HCT116 (cell line): ENCODE results near the gene TSTD2. TPM values are rescaled to one million over a fixed set of nuclear protein-coding genes. Genes with fewer than 3 reads are reported as not detected.
"Not testable (repeated sequence)": the region's sequence is repeated elsewhere in the genome, so short reads cannot be mapped to it uniquely, and the experiment has no call there.

Experiments
- ATAC-seq: fragments of 200-7000 bp; cut with Tn5 transposase; 2 replicates; pipeline ENCODE4 v1.9.1; 2020; ENCODE audit warnings: mild to moderate bottlenecking, moderate library complexity
- BruUV-seq: library from RNA; stranded (reverse); fragments of 400-500 nt; replicated peaks from 2 replicates; lab custom pipeline; 2021; lab: Mats Ljungman, UMichigan
- CTCF ChIA-PET: fragments of 300-600 bp; sonication (Branson Sonifier 250); formaldehyde crosslinking; loops from one replicate; lab custom pipeline; 2021; ENCODE audit warnings: antibody characterized with exemption; lab: Charles Lee
- POLR2A ChIA-PET: fragments of 300-600, 350-600 bp; sonication (Branson Sonifier 250); formaldehyde crosslinking; loops from one replicate; lab custom pipeline; 2021; ENCODE audit warnings: antibody characterized with exemption; lab: Charles Lee
- RAD21 ChIA-PET, 2 experiments: fragments of 300-600 bp; sonication (Branson Sonifier 250); formaldehyde crosslinking; loops; one replicate each; lab custom pipeline; 2023; ENCODE audit warnings: low total read pairs in 2 of 2; ENCODE audit not compliant: uncharacterized antibody in 2 of 2, unreplicated experiment in 2 of 2, low non-redundant PET in 1 of 2; lab: Charles Lee
- DNase-seq: peaks from one replicate; pipeline ENCODE4 v3.0.0-alpha.2; 2010; ENCODE audit warnings: low read depth, low spot score
- H2AFZ ChIP-seq: fragments of 200-600 bp; shearing (Covaris generic), sonication (generic); 2 replicates; pipeline ENCODE4 v1.6.1; 2017; ENCODE audit warnings: low read depth, mixed run types, mixed read lengths, antibody characterized with exemption, low read length; ENCODE audit not compliant: poor library complexity, severe bottlenecking
- H3K27ac ChIP-seq: 2 replicates; pipeline ENCODE4 v1.5.1; 2012; ENCODE audit warnings: low read depth, low read length
- H3K27me3 ChIP-seq: fragments of 200-600 bp; sonication (generic); 2 replicates; pipeline ENCODE4 v1.6.1; 2016; ENCODE audit warnings: mixed run types, low read length, mixed read lengths; ENCODE audit not compliant: insufficient read depth
- H3K36me3 ChIP-seq, 2 experiments: fragments of 200-500 bp in 1 of 2; fragments of 200-600 bp in 1 of 2; sonication (Bioruptor generic) in 1 of 2; sonication (generic) in 1 of 2; 2 replicates each; pipeline versions ENCODE4 v1.5.1 to v1.6.1; 2014 to 2016; ENCODE audit warnings: low read length in 2 of 2, inconsistent platforms in 1 of 2, mixed read lengths in 1 of 2, mixed run types in 1 of 2; ENCODE audit not compliant: insufficient read depth in 2 of 2, control insufficient read depth in 1 of 2
- H3K4me1 ChIP-seq, 2 experiments: fragments of 200-600 bp in 1 of 2; sonication (generic) in 1 of 2; 2 replicates each; pipeline versions ENCODE4 v1.5.1 to v1.6.1; 2012 to 2017; ENCODE audit warnings: low read length in 2 of 2, inconsistent platforms in 1 of 2, mild to moderate bottlenecking in 1 of 2, mixed read lengths in 1 of 2, mixed run types in 1 of 2, moderate library complexity in 1 of 2; ENCODE audit not compliant: insufficient read depth in 2 of 2, control insufficient read depth in 1 of 2
- H3K4me2 ChIP-seq: fragments of 200-600 bp; sonication (generic); 2 replicates; pipeline ENCODE4 v1.6.1; 2017; ENCODE audit warnings: mixed run types, low read length, mixed read lengths
- H3K4me3 ChIP-seq, 2 experiments: fragments of 200-600 bp in 1 of 2; sonication (generic) in 1 of 2; replicated peaks in 1 of 2; 2 replicates each; pipeline ENCODE4 v1.5.1; 2011 to 2016; ENCODE audit warnings: low read length in 2 of 2, control low read depth in 1 of 2, low read depth in 1 of 2, mild to moderate bottlenecking in 1 of 2, mixed read lengths in 1 of 2, mixed run types in 1 of 2
- H3K79me2 ChIP-seq: fragments of 200-600 bp; sonication (generic); 2 replicates; pipeline ENCODE4 v1.6.1; 2017; ENCODE audit warnings: mild to moderate bottlenecking, mixed run types, low read length, moderate library complexity, mixed read lengths; ENCODE audit not compliant: insufficient read depth
- H3K9ac ChIP-seq: fragments of 200-600 bp; sonication (generic); 2 replicates; pipeline ENCODE4 v1.6.1; 2016; ENCODE audit warnings: low read length, mixed read lengths
- H3K9me2 ChIP-seq: fragments of 200-600 bp; sonication (generic), shearing (Covaris generic); 2 replicates; pipeline ENCODE4 v1.6.1; 2017; ENCODE audit warnings: mixed run types, mild to moderate bottlenecking, moderate library complexity; ENCODE audit not compliant: insufficient read depth
- H3K9me3 ChIP-seq, 2 experiments: fragments of 200-500 bp in 1 of 2; fragments of 200-600 bp in 1 of 2; sonication (Bioruptor generic) in 1 of 2; sonication (generic) in 1 of 2; 2 replicates each; pipeline ENCODE4 v1.6.1; 2014 to 2017; ENCODE audit warnings: low read length in 2 of 2, mixed read lengths in 2 of 2, inconsistent platforms in 1 of 2, low read depth in 1 of 2, mild to moderate bottlenecking in 1 of 2, mixed run types in 1 of 2, moderate library complexity in 1 of 2; ENCODE audit not compliant: control insufficient read depth in 1 of 2, insufficient read depth in 1 of 2
- H4K20me1 ChIP-seq: fragments of 200-600 bp; sonication (generic), shearing (Covaris generic); 2 replicates; pipeline ENCODE4 v1.6.1; 2017; ENCODE audit warnings: mixed run types, mild to moderate bottlenecking, moderate library complexity; ENCODE audit not compliant: insufficient read depth
- ATF3 ChIP-seq: IDR thresholded peaks from 2 replicates; pipeline ENCODE4 v1.6.1; 2012
- CTCF ChIP-seq, 3 experiments: fragments of 200-600 bp in 1 of 3; sonication (generic) in 1 of 3; IDR thresholded peaks in 2 of 3; conservative IDR thresholded peaks in 1 of 3; 2 replicates each; pipeline ENCODE4 v1.5.1; 2012 to 2017; ENCODE audit warnings: low read depth in 2 of 3, low read length in 2 of 3, antibody characterized with exemption in 1 of 3, borderline replicate concordance in 1 of 3, control low read depth in 1 of 3, mild to moderate bottlenecking in 1 of 3, mixed read lengths in 1 of 3, mixed run types in 1 of 3, moderate library complexity in 1 of 3; ENCODE audit not compliant: insufficient read depth in 1 of 3
- EGR1 ChIP-seq: IDR thresholded peaks from 2 replicates; pipeline ENCODE4 v1.6.1; 2012; ENCODE audit warnings: low read depth
- EZH2phosphoT487 ChIP-seq: fragments of 200-600 bp; IDR thresholded peaks from 2 replicates; pipeline ENCODE4 v1.6.1; 2018; ENCODE audit warnings: antibody characterized with exemption, borderline replicate concordance
- MAX ChIP-seq: IDR thresholded peaks from 2 replicates; pipeline ENCODE4 v1.6.1; 2012
- SP1 ChIP-seq: IDR thresholded peaks from 2 replicates; pipeline ENCODE4 v1.6.1; 2012; ENCODE audit warnings: low read depth
- TCF7L2 ChIP-seq: IDR thresholded peaks from 2 replicates; pipeline ENCODE4 v1.7.0; 2011; ENCODE audit warnings: borderline replicate concordance, inconsistent platforms; ENCODE audit not compliant: insufficient read depth, insufficient read length; ENCODE audit errors: extremely low read depth
- YY1 ChIP-seq: IDR thresholded peaks from 2 replicates; pipeline ENCODE4 v1.6.1; 2011; ENCODE audit warnings: low read length, low read depth, moderate library complexity, mild to moderate bottlenecking; ENCODE audit not compliant: insufficient replicate concordance; ENCODE audit errors: extremely low read depth
- ZNF274 ChIP-seq: fragments of 200-500 bp; sonication (Bioruptor generic); IDR thresholded peaks from 2 replicates; pipeline ENCODE4 v1.6.1; 2014; ENCODE audit warnings: mild to moderate bottlenecking, low read depth, low read length, inconsistent platforms
- intact Hi-C: fragments of 100-400 bp; cut with micrococcal nuclease; formaldehyde crosslinking; loops from 2 replicates; pipeline ENCODE4 v1.10.0; 2022
- total RNA-seq: library from RNA; stranded (reverse); gene quantifications from one replicate; pipeline ENCODE4 v1.2.1, GENCODE V29; 2021; ENCODE audit not compliant: unreplicated experiment

Gene TSTD2
- total RNA-seq, 1 experiment from 2014 or later = 16.0 TPM

- Histone ChIP-seq H3K27ac (no peak overlapping the region), H3K4me2 (no peak overlapping the region), H3K9me3 (no peaks in the 10 kb centered on the region), H3K9ac (no peak overlapping the region), H3K79me2 (no peaks in the 10 kb centered on the region), H3K36me3 (no peaks in the 10 kb centered on the region), H3K4me1 (peaks cover 3 to 19% of the 10 kb centered on the region in 2 experiments; a peak in 3 of 4 replicates), H3K27me3 (no peaks in the 10 kb centered on the region), H3K9me2 (no peaks in the 10 kb centered on the region), H2AFZ (no peak overlapping the region), H3K4me3 (no peak overlapping the region), H4K20me1 (no peaks in the 10 kb centered on the region)
- DNase-seq = no peak
- no peak for ATAC-seq
- CTCF ChIA-PET = interaction anchor here (1.2 kb wide), 1 partner anchor 22 kb away, joined by 4 read pairs; no protein-coding TSS in a partner anchor
- intact Hi-C loops = no loop called here
- RAD21 ChIA-PET = no interaction called here
- TF ChIP-seq EZH2phosphoT487 (no peak), ZNF274 (no peak)
- POLR2A ChIA-PET = no interaction called here
- BruUV-seq = no TSS peak
Measured at GRCh38 chr9:97577051-97577450, 56.1 kb downstream of the TSTD2 start.

GRCh38 chr9:97575673-97576200 lies 57.4 kb downstream of the TSTD2 start:
- Histone ChIP-seq H3K27me3 (no peaks in the 10 kb centered on the region), H3K4me2 (no peak overlapping the region), H3K9me2 (no peaks in the 10 kb centered on the region), H3K36me3 (no peaks in the 10 kb centered on the region), H4K20me1 (no peaks in the 10 kb centered on the region), H2AFZ (no peak overlapping the region), H3K9ac (no peak overlapping the region), H3K9me3 (no peaks in the 10 kb centered on the region), H3K79me2 (no peaks in the 10 kb centered on the region), H3K27ac (no peak overlapping the region), H3K4me1 (peaks cover 3 to 26% of the 10 kb centered on the region in 2 experiments; a peak in 3 of 4 replicates), H3K4me3 (no peak overlapping the region)
- POLR2A ChIA-PET = no interaction called here
- ATAC-seq (no peak), DNase-seq (no peak)
- intact Hi-C loops = no loop called here
- no TSS peak for BruUV-seq
- CTCF ChIA-PET = no interaction called here
- TF ChIP-seq ATF3 (no peak), YY1 (no peak), EGR1 (no peak), MAX (no peak), CTCF (IDR thresholded peaks at IDR 0.05 in 2 of 3, conservative IDR thresholded peaks at IDR 0.05 in 1 of 3; ENCODE audit: borderline replicate concordance in 1 of 3, insufficient read depth in 1 of 3, low read depth in 2 of 3, low read length in 2 of 3) (no peak), SP1 (no peak), TCF7L2 (no peak)
- RAD21 ChIA-PET = no interaction called here

GRCh38 chr9:97574921-97575672 lies 58.1 kb downstream of the TSTD2 start:
- CTCF ChIA-PET, POLR2A ChIA-PET: not testable (repeated sequence)

More at GRCh38 chr9:97574921-97575672, 58.1 kb downstream of the TSTD2 start:
- H3K4me3 ChIP-seq, H3K9ac ChIP-seq, ATAC-seq, DNase-seq, H3K4me2 ChIP-seq, H2AFZ ChIP-seq, BruUV-seq, intact Hi-C loops, H4K20me1 ChIP-seq, RAD21 ChIA-PET, H3K27me3 ChIP-seq, H3K27ac ChIP-seq, H3K36me3 ChIP-seq, H3K79me2 ChIP-seq, H3K9me3 ChIP-seq, H3K9me2 ChIP-seq: not testable (repeated sequence)
- H3K4me1 ChIP-seq = peaks cover 3 to 26% of the 10 kb centered on the region in 2 experiments; a peak in 3 of 4 replicates
